GM19099 (cell line): ENCODE measurements around the gene OGG1.

Experiments used
- POLR2A ChIP-seq: IDR thresholded peaks from 3 replicates; pipeline ENCODE4 v1.6.1; 2011; ENCODE audit warnings: low read depth; ENCODE audit not compliant: insufficient read length; ENCODE audit errors: extremely low read depth

The OGG1 gene

DNA sequence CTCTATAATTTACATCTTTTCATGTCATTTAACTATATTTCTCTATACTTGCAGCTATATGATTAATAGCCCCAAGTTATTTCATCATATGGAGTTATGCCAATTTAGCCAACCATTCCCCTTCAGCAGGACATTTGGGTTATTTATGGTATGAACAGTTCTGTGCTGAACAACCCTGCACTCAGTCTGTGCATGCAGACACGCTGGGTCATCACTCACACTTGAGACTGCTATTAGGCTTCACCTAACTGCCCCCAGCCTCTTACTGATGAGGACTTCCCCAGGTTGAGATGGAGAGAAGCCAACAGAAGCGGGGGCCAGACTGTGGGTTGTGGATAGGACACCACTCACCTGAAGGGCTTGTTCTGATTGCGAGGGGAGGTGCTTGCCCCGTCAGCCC lies 35.2 kb downstream of the OGG1 start:
- no peak for TF ChIP-seq POLR2A

DNA sequence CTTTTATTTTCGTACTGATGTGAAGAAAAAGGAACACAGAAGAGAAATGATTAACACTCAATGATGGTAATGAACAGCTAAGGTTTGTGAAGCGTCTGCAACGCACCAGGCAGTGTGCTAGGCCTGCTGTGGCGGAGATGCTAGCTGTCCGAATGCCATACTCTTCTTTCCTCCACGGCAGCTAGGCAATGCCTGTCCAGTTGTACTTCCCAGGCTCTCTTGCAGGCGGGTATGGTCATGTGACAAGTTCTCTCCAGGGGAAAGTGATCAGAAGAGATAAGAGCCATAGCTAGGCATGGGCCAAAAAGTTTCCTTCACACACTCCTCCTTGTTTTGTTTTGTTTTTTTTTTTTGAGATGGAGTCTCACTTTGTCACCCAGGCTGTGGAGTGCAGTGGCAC lies 35.9 kb downstream of the OGG1 start:
- no peak for TF ChIP-seq POLR2A

DNA sequence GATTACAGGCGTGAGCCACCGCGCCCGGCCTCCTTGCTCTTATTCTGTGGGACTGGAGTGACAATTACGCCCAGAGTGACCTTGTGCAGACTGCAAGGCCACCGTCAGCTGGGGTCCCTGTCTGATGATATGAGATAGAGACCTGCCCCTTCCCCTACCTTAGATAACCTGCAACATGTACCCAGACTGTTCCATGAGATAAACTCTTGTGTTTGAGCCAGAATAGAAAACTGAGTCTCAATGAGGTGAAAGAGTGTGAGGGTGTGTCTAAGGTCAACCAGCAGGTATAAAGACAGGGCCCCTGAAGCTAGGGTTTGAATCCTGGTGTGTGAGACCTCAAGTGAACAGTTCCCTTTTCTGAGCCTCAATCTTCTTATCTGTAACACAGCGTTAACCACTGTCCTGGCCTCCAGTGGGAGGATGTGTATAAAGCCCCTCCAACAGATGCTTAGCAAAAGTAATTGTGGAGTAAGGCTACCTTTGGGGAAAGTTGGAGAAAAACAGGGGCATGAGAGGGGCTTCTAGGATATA lies 36.5 kb downstream of the OGG1 start:
- TF ChIP-seq POLR2A: no peak

DNA sequence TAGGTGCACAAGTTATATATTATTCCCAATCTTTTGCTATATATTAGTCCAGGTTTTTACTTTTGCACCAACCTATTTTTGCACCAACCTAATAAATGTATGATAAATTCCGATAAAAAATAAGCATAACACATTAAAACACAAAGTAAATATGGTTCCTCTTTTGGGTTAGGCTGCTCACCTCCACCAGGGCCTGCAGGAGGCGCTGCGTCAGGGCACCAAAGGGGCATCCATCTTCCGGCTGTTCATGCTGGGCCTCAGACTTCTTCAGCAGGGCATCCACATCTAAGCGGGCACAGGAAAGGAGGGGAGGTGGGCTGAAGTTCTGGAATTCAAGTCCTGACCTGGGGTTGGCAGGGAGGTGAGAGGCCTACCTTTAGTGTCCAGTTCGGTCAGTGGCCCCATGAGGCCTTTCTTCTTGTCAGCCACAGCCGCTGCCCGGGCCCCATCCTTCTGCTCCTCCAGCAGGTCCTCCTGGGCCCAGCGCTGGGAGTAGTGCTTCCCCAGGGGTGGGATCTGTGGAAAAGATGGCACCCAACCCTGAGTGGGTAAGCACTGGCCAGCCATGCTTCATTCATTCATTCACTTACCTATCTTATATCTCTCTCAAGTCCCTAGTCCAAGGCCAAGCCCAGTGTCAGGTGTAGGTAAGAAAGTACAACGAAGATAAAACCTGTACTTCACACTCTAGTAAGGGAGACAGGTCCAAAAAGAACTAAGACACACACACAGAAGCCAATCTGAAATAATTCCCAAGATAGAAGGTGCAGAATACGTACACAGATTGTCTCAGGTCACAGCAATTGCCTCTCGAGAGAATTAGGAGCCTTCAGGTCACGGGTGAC lies 37.3 kb downstream of the OGG1 start:
- TF ChIP-seq POLR2A: no peak

DNA sequence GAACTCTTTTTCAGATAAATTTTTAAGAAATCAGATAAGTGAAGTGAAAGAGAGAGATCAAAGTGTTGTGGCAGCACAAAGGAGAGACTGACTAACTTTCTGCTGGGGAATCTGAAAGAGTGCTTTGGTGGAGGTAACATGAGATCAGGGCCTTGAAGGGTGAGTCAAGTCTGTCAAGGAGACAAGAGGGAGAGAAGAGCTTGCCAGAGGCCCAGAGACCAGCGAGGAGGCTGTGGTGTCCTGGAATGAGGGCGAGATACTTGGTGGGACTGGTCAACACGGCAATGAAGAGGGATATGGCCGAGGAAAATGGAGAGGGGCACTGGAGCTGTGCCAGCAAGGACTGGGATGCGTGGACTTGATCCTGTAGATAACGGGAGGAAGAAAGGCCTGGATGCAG lies 38.0 kb downstream of the OGG1 start:
- no peak for TF ChIP-seq POLR2A

DNA sequence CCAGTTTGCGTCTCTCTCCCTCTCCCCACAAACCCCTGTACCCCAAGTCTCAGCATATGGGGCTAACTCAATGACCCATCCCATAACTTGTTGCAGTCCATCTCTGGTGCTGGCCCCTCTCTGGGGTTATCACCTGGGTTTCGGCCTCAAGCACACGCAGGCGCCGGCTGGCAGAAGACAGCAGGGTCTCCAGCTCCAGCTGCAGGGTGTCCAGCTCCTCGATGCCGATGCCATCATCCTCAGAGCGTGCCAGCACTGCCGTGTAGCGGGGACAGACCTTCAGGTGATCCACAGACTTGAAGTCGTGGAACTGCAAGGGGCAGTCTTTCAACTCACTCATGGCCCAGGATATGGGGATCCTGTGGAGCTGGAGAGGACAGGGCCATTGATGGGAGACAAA lies 41.4 kb downstream of the OGG1 start:
- TF ChIP-seq POLR2A: no peak

DNA sequence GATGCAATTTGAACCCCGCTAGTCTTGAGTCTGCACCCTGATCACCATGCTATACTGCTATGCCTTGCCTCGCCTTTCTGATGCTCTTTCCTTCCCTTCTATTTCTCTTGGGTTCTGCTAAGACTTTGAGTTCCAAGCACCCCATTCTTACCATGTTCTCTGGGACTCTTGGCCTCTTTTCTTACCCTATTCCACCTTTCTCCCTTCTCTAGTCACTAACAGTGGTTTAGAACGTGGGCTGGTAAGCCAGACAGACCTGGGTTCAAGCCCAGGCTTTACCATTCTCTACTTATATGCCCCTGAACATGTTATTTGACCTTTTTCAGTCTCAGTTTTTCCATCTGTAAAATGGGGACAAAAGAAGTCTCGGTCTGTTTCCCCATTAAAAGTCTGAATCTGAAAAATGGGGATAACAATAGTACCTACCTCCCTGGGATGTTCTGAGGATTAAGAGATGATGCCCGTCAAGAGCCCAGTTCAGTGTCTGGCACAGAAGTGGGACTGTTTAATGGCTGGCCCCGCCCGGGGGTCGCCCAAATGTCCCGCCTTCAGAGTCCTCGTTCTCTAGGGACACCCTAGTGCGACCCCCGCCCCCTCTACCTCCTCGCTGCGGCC lies 42.1 kb downstream of the OGG1 start:
- no peak for TF ChIP-seq POLR2A

DNA sequence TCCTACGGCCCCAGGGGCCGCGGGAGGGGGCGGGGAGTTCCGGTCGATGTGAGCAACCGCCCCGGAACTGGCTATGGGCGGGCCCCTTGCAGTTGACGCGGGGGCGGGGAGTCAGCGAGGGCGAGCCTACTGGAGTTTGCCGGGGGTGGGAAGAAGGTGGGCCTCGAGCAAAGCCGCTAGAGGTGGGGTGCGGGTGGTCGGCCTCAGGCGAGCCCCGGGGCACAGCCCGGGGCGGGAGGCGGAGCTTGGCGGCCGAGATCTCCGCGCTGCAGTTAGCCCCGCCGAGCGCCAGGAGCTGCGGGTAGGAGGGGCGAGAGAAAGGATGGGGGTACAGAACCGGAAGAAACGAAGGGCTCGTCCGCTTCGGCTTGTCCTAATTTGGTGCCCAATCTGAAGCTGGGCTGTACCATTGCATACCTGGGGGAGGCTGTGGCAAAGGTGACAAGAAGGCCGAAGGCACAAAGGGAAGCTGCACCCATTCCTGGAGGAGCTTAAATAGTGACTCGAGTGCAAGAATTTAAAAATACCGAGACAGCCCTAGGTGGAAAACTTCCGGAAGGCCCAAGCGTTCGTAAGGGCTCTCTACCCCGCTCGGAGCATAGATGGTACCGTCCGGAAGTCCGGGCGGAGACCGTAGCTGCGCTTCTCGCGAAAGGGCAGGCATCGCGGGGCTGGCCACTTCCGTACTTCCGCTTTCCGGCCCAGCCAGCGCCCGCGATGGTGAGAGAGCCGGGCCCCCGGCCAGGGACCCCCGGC lies 42.8 kb downstream of the OGG1 start, which contains the start of the genes ARPC4 and TADA3:
ARPC4 (plus strand) TSS at position 678 of the 756 bp plus-strand sequence; CDS start at position 718, 40 bp downstream.
TADA3 (minus strand) TSS at position 69 of the 756 bp plus-strand sequence. CDS start 1,007 bp downstream, outside the sequence.
- peak; percentile 91 for TF ChIP-seq POLR2A

DNA sequence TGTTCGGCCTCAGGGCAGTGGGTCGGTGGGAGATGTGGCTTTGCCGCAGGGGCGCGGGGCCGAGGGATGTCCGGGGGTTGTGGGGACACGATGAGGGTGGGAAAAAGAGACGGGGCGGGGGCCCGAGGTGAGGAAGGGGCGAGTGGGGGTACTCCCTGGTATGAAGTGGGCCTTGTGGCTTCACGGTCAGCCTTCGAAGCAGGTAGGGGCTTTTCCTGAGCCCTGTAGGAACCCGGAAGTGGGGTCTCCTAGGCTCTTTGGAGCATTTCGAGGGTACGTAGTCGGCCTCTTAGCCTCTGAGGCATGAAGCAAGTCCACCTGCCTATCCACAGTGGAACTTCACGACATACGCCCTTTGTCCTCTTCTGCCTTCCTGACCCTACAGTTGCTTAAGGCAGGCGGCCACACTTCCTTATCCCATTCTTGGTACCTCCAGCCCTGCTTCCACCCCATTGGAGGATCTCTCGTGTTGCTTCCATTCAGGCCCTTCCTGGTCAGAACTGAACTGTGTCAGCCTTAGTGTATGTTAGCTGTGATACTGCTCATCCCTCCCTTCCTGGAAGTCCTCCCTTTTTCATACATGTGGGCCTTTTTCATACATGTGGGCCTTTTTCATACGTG lies 43.5 kb downstream of the OGG1 start:
- TF ChIP-seq POLR2A: peak; percentile 21

DNA sequence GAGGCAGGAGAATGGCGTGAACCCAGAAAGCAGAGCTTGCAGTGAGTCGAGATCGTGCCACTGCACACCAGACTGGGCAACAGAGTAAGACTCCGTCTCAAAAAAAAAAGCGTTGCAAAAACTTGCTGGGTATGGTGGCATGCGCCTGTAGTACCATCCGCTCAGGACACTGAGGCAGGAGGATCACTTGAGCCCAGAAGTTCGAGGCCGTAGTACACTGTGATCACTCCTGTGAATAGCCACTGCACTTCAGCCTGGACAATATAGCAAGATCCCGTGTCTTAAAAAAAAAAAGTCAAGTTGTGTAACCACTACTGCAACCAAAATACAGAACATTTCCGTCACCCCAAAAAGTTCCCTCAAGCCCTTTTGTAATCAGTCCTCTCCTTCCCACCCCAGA lies 44.6 kb downstream of the OGG1 start:
- no peak for TF ChIP-seq POLR2A

DNA sequence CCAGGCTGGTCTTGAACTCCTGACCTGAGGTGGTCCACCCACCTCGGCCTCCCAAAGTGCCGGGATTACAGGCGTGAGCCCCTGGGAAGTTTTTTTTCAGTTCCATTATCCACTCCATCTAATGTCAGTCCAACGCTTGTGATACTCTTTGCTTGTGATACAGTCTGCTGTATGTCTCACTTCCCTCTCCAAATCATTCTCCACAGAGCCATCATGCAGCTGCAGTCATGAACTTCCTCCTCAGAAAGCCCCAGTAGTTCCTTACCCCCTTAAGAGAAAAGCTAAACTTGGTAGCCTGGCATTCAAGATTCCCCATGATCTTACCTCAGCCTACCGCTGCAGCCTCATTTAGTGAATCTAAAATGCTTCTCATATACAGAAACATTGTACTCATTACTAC lies 45.5 kb downstream of the OGG1 start:
- TF ChIP-seq POLR2A: no peak

DNA sequence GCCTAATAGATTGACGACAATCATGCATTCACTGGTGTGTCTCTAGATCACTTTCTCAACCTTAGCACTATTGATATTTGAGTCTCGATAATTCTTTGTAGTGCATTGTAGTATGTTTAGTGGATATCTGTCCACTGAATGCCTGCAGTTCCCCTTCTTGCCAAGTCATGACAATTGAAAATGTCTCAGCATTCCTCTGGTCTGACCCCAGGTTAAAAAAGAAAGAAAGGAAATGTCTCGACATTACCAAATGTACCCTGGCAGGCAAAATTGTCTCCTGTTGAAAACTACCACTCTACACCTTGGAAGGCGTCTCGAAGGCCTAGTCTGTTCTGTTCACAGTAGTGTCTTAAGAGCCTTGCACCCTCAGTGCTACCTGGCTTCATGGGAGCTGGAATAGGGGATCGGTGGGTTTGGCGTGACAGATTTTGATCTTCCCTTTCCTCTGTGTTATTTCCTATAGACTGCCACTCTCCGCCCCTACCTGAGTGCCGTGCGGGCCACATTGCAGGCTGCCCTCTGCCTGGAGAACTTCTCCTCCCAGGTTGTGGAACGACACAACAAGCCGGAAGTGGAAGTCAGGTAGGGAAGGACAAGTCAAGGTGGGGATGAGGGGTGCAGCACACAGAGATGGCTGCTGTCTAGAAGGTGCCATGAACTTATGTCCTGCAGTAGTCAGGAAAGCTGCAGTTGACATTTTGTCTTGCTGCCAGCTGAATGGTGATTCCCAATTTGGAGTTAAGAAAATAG lies 47.6 kb downstream of the OGG1 start:
- no peak for TF ChIP-seq POLR2A

DNA sequence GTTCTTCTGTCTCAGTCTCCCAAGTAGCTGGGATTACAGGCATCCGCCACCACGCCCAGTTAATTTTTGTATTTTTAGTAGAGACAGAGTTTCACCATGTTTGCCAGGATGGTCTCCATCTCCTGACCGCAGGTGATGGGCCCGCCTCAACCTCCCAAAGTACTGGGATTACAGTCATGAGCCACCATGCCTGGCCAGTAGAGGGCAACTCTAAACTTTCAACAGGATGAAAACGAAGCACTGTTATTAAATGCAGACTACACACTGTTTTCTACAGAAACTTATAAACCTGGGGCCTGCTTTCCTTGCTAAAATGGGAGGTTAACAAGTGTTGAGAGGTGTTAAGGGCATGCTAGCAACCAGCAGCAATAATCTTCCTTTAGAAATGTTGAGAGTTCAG lies 50.8 kb downstream of the OGG1 start:
- TF ChIP-seq POLR2A: no peak

DNA sequence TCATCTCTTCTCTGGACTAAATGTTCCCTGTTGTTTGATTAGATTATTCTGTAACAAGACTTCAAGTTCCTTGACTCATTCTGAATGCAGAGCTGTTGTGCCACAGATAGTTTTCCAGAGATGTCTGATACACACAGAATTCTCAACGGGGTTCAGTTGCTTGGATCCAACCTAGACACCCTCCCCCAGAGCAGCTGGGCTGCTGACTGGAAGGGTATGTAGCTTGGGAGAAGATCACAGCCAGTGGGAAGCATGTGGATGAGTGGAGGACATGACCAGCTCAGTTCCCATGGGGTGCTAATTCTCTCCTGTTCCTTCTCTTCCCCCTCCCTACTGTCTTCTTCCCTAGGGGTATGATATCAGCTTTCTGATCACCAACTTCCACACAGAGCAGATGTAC lies 53.7 kb downstream of the OGG1 start:
- TF ChIP-seq POLR2A: no peak
